RWPE2 (cell line): ENCODE results near the gene ESRRA.

Experiments
- ATAC-seq: fragments of 200-7000 bp; cut with Tn5 transposase; 3 replicates; pipeline ENCODE4 v1.9.1; 2021; ENCODE audit warnings: low read depth
- DNase-seq: peaks from one replicate; pipeline ENCODE4 v3.0.0-alpha.2; 2020; ENCODE audit warnings: low spot score
- H3K27ac ChIP-seq: fragments of 450-650 bp; 2 replicates; pipeline ENCODE4 v1.5.1; 2017; ENCODE audit warnings: mild to moderate bottlenecking; ENCODE audit not compliant: poor library complexity, severe bottlenecking
- H3K27me3 ChIP-seq: fragments of 250-450 bp; sonication (Bioruptor Pico); 2 replicates; pipeline ENCODE4 v1.5.1; 2021; ENCODE audit warnings: mild to moderate bottlenecking, moderate library complexity; ENCODE audit not compliant: insufficient read depth, poor library complexity, severe bottlenecking
- H3K36me3 ChIP-seq: fragments of 250-450 bp; sonication (Bioruptor Pico); 2 replicates; pipeline ENCODE4 v1.5.1; 2020; ENCODE audit warnings: low read depth, mild to moderate bottlenecking, moderate library complexity
- H3K4me1 ChIP-seq: fragments of 250-450 bp; sonication (Bioruptor Pico); 2 replicates; pipeline ENCODE4 v1.5.1; 2021; ENCODE audit warnings: mild to moderate bottlenecking, moderate library complexity; ENCODE audit not compliant: insufficient read depth, poor library complexity, severe bottlenecking
- H3K4me3 ChIP-seq: fragments of 250-450 bp; sonication (Bioruptor Pico); 2 replicates; pipeline ENCODE4 v1.5.1; 2021; ENCODE audit warnings: mild to moderate bottlenecking, moderate library complexity; ENCODE audit not compliant: severe bottlenecking
- H3K9me3 ChIP-seq: fragments of 250-450 bp; sonication (Bioruptor Pico); 2 replicates; pipeline ENCODE4 v1.5.1; 2021; ENCODE audit warnings: mild to moderate bottlenecking, moderate library complexity; ENCODE audit not compliant: severe bottlenecking
- CTCF ChIP-seq: fragments of 450-650 bp; IDR thresholded peaks from one replicate; pipeline ENCODE4 v1.5.1; 2017; ENCODE audit warnings: mild to moderate bottlenecking, moderate library complexity; ENCODE audit not compliant: poor library complexity, severe bottlenecking

The ESRRA gene

GRCh38 chr11:64358907-64359711 is 53.8 kb downstream of the ESRRA start, which contains the start of gene RPS6KA4:
Gene RPS6KA4 (plus strand): TSS chr11:64359162. CDS start chr11:64359236, 74 bp downstream.
- no peak for TF ChIP-seq CTCF
- Histone ChIP-seq H3K9me3 (no peaks in the 10 kb centered on the region), H3K4me1 (peaks cover 21% of the 10 kb centered on the region), H3K27ac (peak within 1 kb of the TSS; percentile 97), H3K36me3 (peaks cover 43% of the 10 kb centered on the region), H3K4me3 (peak within 1 kb of the TSS; percentile 70), H3K27me3 (no peaks in the 10 kb centered on the region)
- ATAC-seq (peak; percentile 63), DNase-seq (peak; percentile 69)

DNA sequence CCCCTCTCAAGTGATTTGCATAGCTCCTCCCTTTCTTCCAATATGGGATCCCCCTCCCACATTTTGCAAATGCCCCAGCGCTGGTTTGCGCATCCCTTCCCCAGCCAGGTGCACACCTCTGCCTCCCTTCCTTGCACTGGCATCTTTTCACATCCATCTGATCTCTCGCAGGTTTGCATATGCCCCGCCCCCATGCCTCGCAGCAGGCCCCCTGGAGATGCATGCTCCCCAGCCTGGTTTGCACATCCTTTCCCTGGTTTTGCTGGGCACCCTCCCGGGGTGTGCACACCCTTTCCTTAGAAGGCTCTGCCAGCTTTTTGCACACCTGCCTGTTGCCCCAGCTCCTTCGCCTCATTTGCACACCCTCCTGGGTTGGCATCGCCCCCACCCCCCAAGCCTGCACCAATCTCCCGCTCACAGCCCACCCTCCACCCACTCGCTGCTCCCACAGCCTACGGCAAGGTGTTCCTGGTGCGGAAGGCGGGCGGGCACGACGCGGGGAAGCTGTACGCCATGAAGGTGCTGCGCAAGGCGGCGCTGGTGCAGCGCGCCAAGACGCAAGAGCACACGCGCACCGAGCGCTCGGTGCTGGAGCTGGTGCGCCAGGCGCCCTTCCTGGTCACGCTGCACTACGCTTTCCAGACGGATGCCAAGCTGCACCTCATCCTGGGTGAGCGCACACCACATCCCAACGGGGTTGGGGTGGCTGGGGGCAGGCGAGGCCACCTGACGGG is 54.6 kb downstream of the ESRRA start:
- Histone ChIP-seq H3K27ac (peak overlapping the region; percentile 97), H3K9me3 (no peaks in the 10 kb centered on the region), H3K4me1 (peaks cover 21% of the 10 kb centered on the region), H3K27me3 (no peaks in the 10 kb centered on the region), H3K36me3 (peaks cover 50% of the 10 kb centered on the region), H3K4me3 (peak overlapping the region; percentile 70)
- ATAC-seq (no peak), DNase-seq (no peak)
- no peak for TF ChIP-seq CTCF

DNA sequence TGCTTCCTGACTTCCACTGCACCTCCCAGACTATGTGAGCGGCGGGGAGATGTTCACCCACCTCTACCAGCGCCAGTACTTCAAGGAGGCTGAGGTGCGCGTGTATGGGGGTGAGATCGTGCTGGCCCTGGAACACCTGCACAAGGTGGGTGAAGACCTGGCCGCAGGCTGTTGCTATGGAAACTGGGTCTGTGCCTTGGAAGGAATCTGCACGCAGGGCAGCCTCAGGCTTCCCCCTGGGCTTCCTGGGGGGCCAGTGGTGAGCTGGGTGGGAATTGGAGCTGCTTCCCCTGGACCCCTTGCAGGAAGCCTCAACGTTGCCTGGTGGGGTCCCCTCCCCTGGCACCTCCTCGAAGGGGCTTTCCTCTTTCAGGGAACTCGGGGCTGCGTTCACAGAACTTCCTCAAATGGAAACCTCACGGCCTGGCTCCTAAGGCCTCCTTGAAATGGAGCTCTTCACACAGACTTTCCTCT is 55.2 kb downstream of the ESRRA start:
- Histone ChIP-seq H3K36me3 (peaks cover 56% of the 10 kb centered on the region), H3K4me1 (peaks cover 18% of the 10 kb centered on the region), H3K27ac (peak overlapping the region; percentile 97), H3K27me3 (no peaks in the 10 kb centered on the region), H3K4me3 (no peak overlapping the region), H3K9me3 (no peaks in the 10 kb centered on the region)
- no peak for DNase-seq
- no peak for ATAC-seq
- no peak for TF ChIP-seq CTCF

DNA sequence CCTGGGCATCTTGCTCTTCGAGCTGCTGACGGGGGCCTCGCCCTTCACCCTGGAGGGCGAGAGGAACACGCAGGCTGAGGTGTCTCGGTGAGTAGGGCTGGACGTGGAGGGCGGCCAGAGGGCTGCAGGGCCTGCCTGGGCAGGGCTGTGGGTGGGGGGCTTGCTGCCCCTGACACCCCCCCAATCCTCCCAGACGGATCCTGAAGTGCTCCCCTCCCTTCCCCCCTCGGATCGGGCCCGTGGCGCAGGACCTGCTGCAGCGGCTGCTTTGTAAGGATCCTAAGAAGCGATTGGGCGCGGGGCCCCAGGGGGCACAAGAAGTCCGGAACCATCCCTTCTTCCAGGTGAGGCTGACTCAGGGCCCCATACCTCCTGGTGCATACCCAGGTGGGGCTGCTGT is 56.3 kb downstream of the ESRRA start:
- no peaks in the 10 kb centered on the region for H3K27me3 ChIP-seq
- H3K9me3 ChIP-seq: no peaks in the 10 kb centered on the region
- no peak for TF ChIP-seq CTCF
- H3K4me3 ChIP-seq: no peak overlapping the region
- H3K27ac ChIP-seq: no peak overlapping the region
- peaks cover 16% of the 10 kb centered on the region for H3K4me1 ChIP-seq
- DNase-seq (no peak), ATAC-seq (no peak)
- peaks cover 68% of the 10 kb centered on the region for H3K36me3 ChIP-seq
